ENCODE measurements around the gene CATSPER1. TPM values are rescaled to one million over a fixed set of nuclear protein-coding genes. Genes with fewer than 3 reads are reported as not detected.

Gene CATSPER1
- total and polyA plus RNA-seq, 2 of the 13 experiments (the other 11 are each of a cell fraction or from before 2014, with no cell fraction given): 0.17 TPM; not detected in 1

DNA sequence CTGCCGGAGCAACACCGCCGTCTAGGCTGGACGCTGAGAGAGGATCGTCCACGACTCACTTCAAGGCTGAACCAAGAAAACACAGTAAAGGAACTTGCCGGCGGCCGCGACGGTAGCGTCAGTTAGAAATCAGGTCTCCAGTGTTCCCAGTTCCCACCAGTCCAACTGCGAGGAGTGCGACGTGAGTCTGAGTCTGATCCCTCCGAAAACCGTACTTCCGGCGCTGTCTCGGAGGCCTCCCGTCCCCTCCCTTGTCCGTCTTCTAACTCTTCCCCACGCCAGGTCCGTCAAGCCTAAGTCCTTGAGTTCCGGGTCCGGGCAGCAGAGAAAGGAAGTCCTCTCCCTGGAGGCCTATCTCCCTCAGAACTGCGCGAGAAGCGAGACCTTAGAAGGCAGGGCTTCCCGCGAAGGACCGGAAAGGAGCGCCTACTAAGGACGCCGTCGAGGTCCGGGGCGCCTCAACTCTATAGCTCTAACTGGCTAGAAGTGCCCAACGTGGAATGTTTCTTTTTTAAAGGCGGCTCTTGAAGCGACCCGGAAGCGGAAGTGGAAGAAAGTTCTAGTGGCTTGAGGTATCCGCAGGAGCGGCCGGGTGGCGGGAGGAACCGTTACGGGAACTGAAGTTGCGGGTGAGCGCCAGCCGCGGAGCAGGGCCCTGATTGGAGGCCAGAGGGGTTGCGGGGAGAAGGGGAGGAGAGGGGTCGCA is 24.2 kb downstream of the CATSPER1 start, which contains the start of the genes BANF1 and EIF1AD (continued):
- TF ChIP-seq, protein P1, sequence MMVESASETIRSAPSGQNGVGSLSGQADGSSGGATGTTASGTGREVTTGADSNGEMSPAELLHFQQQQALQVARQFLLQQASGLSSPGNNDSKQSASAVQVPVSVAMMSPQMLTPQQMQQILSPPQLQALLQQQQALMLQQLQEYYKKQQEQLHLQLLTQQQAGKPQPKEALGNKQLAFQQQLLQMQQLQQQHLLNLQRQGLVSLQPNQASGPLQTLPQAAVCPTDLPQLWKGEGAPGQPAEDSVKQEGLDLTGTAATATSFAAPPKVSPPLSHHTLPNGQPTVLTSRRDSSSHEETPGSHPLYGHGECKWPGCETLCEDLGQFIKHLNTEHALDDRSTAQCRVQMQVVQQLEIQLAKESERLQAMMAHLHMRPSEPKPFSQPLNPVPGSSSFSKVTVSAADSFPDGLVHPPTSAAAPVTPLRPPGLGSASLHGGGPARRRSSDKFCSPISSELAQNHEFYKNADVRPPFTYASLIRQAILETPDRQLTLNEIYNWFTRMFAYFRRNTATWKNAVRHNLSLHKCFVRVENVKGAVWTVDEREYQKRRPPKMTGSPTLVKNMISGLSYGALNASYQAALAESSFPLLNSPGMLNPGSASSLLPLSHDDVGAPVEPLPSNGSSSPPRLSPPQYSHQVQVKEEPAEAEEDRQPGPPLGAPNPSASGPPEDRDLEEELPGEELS (CRISPR knock-in tag; IDR thresholded peaks at IDR 0.05): peak; percentile 36; the same call in 1 of the 2 replicates
- TF ChIP-seq NKX3-1 (CRISPR knock-in tag; IDR thresholded peaks at IDR 0.05) (0 out of 2 replicates have a peak, but pooled peaks have one; percentile 70), REL (CRISPR knock-in tag; conservative IDR thresholded peaks at IDR 0.05) (no peak), ZNF569 (CRISPR knock-in tag; IDR thresholded peaks at IDR 0.05; ENCODE audit: borderline replicate concordance) (no peak), KAT8 (CRISPR knock-in tag; IDR thresholded peaks at IDR 0.05) (peak; percentile 99), ZNF333 (CRISPR knock-in tag; IDR thresholded peaks at IDR 0.05; ENCODE audit: borderline replicate concordance) (peak; percentile 82; the same call in 1 of the 2 replicates), ZNF543 (CRISPR knock-in tag; IDR thresholded peaks at IDR 0.05) (peak; percentile 94), ZNF350 (CRISPR knock-in tag; IDR thresholded peaks at IDR 0.05; ENCODE audit: borderline replicate concordance, low read depth) (peak; percentile 94; the same call in 1 of the 2 replicates), ZNF776 (CRISPR knock-in tag; IDR thresholded peaks at IDR 0.05) (0 out of 2 replicates have a peak, but pooled peaks have one; percentile 2), HNF4A (CRISPR knock-in tag; IDR thresholded peaks at IDR 0.05) (peak; percentile 35; the same call in 1 of the 2 replicates), ZNF432 (CRISPR knock-in tag; IDR thresholded peaks at IDR 0.05; ENCODE audit: borderline replicate concordance) (no peak), ZFAT (CRISPR knock-in tag; conservative IDR thresholded peaks at IDR 0.05) (no peak), MTF2 (CRISPR knock-in tag; IDR thresholded peaks at IDR 0.05; ENCODE audit: borderline replicate concordance) (no peak), NFATC3 (CRISPR knock-in tag; IDR thresholded peaks at IDR 0.05) (peak; percentile 79; the same call in 1 of the 2 replicates)
- TF ChIP-seq, protein P2, sequence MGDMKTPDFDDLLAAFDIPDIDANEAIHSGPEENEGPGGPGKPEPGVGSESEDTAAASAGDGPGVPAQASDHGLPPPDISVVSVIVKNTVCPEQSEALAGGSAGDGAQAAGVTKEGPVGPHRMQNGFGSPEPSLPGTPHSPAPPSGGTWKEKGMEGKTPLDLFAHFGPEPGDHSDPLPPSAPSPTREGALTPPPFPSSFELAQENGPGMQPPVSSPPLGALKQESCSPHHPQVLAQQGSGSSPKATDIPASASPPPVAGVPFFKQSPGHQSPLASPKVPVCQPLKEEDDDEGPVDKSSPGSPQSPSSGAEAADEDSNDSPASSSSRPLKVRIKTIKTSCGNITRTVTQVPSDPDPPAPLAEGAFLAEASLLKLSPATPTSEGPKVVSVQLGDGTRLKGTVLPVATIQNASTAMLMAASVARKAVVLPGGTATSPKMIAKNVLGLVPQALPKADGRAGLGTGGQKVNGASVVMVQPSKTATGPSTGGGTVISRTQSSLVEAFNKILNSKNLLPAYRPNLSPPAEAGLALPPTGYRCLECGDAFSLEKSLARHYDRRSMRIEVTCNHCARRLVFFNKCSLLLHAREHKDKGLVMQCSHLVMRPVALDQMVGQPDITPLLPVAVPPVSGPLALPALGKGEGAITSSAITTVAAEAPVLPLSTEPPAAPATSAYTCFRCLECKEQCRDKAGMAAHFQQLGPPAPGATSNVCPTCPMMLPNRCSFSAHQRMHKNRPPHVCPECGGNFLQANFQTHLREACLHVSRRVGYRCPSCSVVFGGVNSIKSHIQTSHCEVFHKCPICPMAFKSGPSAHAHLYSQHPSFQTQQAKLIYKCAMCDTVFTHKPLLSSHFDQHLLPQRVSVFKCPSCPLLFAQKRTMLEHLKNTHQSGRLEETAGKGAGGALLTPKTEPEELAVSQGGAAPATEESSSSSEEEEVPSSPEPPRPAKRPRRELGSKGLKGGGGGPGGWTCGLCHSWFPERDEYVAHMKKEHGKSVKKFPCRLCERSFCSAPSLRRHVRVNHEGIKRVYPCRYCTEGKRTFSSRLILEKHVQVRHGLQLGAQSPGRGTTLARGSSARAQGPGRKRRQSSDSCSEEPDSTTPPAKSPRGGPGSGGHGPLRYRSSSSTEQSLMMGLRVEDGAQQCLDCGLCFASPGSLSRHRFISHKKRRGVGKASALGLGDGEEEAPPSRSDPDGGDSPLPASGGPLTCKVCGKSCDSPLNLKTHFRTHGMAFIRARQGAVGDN (CRISPR knock-in tag; IDR thresholded peaks at IDR 0.05): peak; percentile 97
- TF ChIP-seq, protein P3, sequence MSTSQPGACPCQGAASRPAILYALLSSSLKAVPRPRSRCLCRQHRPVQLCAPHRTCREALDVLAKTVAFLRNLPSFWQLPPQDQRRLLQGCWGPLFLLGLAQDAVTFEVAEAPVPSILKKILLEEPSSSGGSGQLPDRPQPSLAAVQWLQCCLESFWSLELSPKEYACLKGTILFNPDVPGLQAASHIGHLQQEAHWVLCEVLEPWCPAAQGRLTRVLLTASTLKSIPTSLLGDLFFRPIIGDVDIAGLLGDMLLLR (CRISPR knock-in tag; IDR thresholded peaks at IDR 0.05): no peak
- TF ChIP-seq, protein P4, sequence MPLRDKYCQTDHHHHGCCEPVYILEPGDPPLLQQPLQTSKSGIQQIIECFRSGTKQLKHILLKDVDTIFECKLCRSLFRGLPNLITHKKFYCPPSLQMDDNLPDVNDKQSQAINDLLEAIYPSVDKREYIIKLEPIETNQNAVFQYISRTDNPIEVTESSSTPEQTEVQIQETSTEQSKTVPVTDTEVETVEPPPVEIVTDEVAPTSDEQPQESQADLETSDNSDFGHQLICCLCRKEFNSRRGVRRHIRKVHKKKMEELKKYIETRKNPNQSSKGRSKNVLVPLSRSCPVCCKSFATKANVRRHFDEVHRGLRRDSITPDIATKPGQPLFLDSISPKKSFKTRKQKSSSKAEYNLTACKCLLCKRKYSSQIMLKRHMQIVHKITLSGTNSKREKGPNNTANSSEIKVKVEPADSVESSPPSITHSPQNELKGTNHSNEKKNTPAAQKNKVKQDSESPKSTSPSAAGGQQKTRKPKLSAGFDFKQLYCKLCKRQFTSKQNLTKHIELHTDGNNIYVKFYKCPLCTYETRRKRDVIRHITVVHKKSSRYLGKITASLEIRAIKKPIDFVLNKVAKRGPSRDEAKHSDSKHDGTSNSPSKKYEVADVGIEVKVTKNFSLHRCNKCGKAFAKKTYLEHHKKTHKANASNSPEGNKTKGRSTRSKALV (CRISPR knock-in tag; IDR thresholded peaks at IDR 0.05): no peak
- TF ChIP-seq, protein P5, sequence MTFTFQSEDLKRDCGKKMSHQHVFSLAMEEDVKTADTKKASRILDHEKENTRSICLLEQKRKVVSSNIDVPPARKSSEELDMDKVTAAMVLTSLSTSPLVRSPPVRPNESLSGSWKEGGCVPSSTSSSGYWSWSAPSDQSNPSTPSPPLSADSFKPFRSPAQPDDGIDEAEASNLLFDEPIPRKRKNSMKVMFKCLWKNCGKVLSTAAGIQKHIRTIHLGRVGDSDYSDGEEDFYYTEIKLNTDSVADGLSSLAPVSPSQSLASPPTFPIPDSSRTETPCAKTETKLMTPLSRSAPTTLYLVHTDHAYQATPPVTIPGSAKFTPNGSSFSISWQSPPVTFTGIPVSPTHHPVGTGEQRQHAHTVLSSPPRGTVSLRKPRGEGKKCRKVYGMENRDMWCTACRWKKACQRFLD (CRISPR knock-in tag; IDR thresholded peaks at IDR 0.05; ENCODE audit: borderline replicate concordance): peak; percentile 80
